K562 (cell line): ENCODE results near the gene FHIT.

Experiments used
- EP400 ChIP-seq: fragments of 450-650 bp; IDR thresholded peaks from 2 replicates; pipeline ENCODE4 v1.6.1; 2017; ENCODE audit warnings: antibody characterized with exemption, mild to moderate bottlenecking, moderate library complexity
- HMG20B ChIP-seq: fragments of 250-450 bp; sonication (Bioruptor Pico); IDR thresholded peaks from 2 replicates; pipeline ENCODE4 v1.5.0; 2021; ENCODE audit warnings: mild to moderate bottlenecking
- MAFK ChIP-seq: IDR thresholded peaks from 2 replicates; pipeline ENCODE4 v1.6.1; 2011; ENCODE audit warnings: low read length, improper control_type of control experiment
- NCOA1 ChIP-seq: fragments of 450-650 bp; IDR thresholded peaks from 2 replicates; pipeline ENCODE4 v1.6.1; 2016; ENCODE audit warnings: low read depth
- NFE2L1 ChIP-seq: fragments of 450-650 bp; IDR thresholded peaks from 2 replicates; pipeline ENCODE4 v1.6.1; 2016; ENCODE audit warnings: missing genetic modification characterization, low read depth, mild to moderate bottlenecking, missing compliant biosample characterization, moderate library complexity, borderline replicate concordance
- OTX1 ChIP-seq: fragments of 450-650 bp; formaldehyde crosslinking; IDR thresholded peaks from 2 replicates; pipeline ENCODE4 v1.4.0; 2022; ENCODE audit warnings: mild to moderate bottlenecking
- POLR2A ChIP-seq: fragments of 450-650 bp; conservative IDR thresholded peaks from 2 replicates; pipeline ENCODE4 v1.6.1; 2016
- SMARCA5 ChIP-seq: fragments of 450-650 bp; IDR thresholded peaks from 2 replicates; pipeline ENCODE4 v1.6.1; 2016
- ZBTB33 ChIP-seq: sonication (generic); formaldehyde crosslinking; IDR thresholded peaks from 2 replicates; pipeline ENCODE4 v1.8.1; 2023; ENCODE audit warnings: mild to moderate bottlenecking, missing genetic modification reagents
- ZNF695 ChIP-seq: fragments of 450-650 bp; formaldehyde crosslinking; IDR thresholded peaks from 2 replicates; pipeline ENCODE4 v1.4.0; 2020; ENCODE audit warnings: mild to moderate bottlenecking, moderate library complexity
- TF ChIP-seq, protein P1 (sequence below): sonication (generic); formaldehyde crosslinking; IDR thresholded peaks from 2 replicates; pipeline ENCODE4 v1.8.1; 2023; ENCODE audit warnings: mild to moderate bottlenecking, missing genetic modification reagents
- TF ChIP-seq, protein P2 (sequence below), 2 experiments: fragments of 200-800 bp in 1 of 2; sonication (Bioruptor generic) in 1 of 2; sonication (generic) in 1 of 2; formaldehyde crosslinking in 1 of 2; IDR thresholded peaks in 1 of 2; conservative IDR thresholded peaks in 1 of 2; 2 replicates each; pipeline versions ENCODE4 v1.5.0 to v1.6.1; 2016 to 2020; ENCODE audit warnings: missing compliant biosample characterization in 1 of 2, missing genetic modification characterization in 1 of 2, missing genetic modification reagents in 1 of 2
- TF ChIP-seq, protein P3 (sequence below), 2 experiments: fragments of 450-650 bp in 1 of 2; sonication (generic) in 1 of 2; formaldehyde crosslinking in 1 of 2; IDR thresholded peaks in 1 of 2; conservative IDR thresholded peaks in 1 of 2; 2 replicates each; pipeline versions ENCODE4 v1.6.1 to v1.8.1; 2016 to 2023; ENCODE audit warnings: mild to moderate bottlenecking in 2 of 2, moderate library complexity in 2 of 2, inconsistent platforms in 1 of 2, missing genetic modification reagents in 1 of 2

DNA sequence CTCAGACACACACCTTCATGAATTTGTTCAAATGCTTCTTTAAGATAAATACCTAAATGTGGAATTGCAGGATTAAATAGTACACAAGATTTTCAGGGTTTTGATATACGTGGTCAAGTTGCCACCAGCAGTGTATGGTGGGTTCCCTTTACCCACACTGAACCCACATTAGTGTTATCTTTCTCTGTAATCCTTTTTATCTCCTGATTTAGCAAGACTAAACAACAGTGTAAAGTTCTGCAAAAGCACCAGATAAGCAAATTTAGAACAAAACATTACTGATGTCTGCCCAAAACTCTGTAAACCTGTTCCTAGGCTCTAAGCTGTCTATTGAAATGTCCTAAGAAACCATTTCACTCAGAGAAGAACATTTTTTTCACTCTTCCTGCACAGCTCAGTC, 352.9 kb downstream of the FHIT start:
- TF ChIP-seq, protein P1, sequence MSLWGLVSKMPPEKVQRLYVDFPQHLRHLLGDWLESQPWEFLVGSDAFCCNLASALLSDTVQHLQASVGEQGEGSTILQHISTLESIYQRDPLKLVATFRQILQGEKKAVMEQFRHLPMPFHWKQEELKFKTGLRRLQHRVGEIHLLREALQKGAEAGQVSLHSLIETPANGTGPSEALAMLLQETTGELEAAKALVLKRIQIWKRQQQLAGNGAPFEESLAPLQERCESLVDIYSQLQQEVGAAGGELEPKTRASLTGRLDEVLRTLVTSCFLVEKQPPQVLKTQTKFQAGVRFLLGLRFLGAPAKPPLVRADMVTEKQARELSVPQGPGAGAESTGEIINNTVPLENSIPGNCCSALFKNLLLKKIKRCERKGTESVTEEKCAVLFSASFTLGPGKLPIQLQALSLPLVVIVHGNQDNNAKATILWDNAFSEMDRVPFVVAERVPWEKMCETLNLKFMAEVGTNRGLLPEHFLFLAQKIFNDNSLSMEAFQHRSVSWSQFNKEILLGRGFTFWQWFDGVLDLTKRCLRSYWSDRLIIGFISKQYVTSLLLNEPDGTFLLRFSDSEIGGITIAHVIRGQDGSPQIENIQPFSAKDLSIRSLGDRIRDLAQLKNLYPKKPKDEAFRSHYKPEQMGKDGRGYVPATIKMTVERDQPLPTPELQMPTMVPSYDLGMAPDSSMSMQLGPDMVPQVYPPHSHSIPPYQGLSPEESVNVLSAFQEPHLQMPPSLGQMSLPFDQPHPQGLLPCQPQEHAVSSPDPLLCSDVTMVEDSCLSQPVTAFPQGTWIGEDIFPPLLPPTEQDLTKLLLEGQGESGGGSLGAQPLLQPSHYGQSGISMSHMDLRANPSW (CRISPR knock-in tag), result no peak
- no peak for TF ChIP-seq EP400
- no peak for TF ChIP-seq MAFK
- TF ChIP-seq, protein P2, sequence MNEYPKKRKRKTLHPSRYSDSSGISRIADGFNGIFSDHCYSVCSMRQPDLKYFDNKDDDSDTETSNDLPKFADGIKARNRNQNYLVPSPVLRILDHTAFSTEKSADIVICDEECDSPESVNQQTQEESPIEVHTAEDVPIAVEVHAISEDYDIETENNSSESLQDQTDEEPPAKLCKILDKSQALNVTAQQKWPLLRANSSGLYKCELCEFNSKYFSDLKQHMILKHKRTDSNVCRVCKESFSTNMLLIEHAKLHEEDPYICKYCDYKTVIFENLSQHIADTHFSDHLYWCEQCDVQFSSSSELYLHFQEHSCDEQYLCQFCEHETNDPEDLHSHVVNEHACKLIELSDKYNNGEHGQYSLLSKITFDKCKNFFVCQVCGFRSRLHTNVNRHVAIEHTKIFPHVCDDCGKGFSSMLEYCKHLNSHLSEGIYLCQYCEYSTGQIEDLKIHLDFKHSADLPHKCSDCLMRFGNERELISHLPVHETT (CRISPR knock-in tag; conservative IDR thresholded peaks at IDR 0.05 in 1 of 2, IDR thresholded peaks at IDR 0.05 in 1 of 2), result no peak
- no peak for TF ChIP-seq ZBTB33
- TF ChIP-seq ZNF695 (CRISPR knock-in tag), result no peak
- no peak for TF ChIP-seq POLR2A
- TF ChIP-seq NFE2L1 (tag), result no peak
- TF ChIP-seq, protein P3, sequence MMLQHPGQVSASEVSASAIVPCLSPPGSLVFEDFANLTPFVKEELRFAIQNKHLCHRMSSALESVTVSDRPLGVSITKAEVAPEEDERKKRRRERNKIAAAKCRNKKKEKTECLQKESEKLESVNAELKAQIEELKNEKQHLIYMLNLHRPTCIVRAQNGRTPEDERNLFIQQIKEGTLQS (IDR thresholded peaks at IDR 0.05), result no peak
- TF ChIP-seq, protein P3 (CRISPR knock-in tag; conservative IDR thresholded peaks at IDR 0.05), result no peak
- no peak for TF ChIP-seq HMG20B (CRISPR knock-in tag)
- no peak for TF ChIP-seq SMARCA5
- TF ChIP-seq NCOA1, result no peak
- TF ChIP-seq OTX1 (CRISPR knock-in tag), result no peak
